GM19328 (cell line): ENCODE measurements around the gene SAP30L.
A peak's percentile ranks its signal among the peaks of the same experiment; 100 is the strongest.

Experiments used
- ATAC-seq: cut with Tn5 transposase; IDR thresholded peaks from one replicate; pipeline ENCODE4 v1.9.1; 2021; ENCODE audit warnings: mild to moderate bottlenecking, moderate library complexity; ENCODE audit not compliant: unreplicated experiment

SAP30L gene

GRCh38 chr5:154445422-154446194 is at the start of gene SAP30L:
Gene SAP30L (plus strand): TSS chr5:154445997. CDS start chr5:154446605, 608 bp downstream.
- peak; percentile 90 for ATAC-seq

GRCh38 chr5:154396128-154396527 is 49.7 kb upstream of the SAP30L start:
- no peak for ATAC-seq

GRCh38 chr5:154397652-154398406 is 48.0 kb upstream of the SAP30L start:
- ATAC-seq = no peak

GRCh38 chr5:154400678-154401077 is 45.1 kb upstream of the SAP30L start:
- no peak for ATAC-seq

GRCh38 chr5:154401355-154401754 is 44.4 kb upstream of the SAP30L start:
- no peak for ATAC-seq

GRCh38 chr5:154401931-154402330 is 43.9 kb upstream of the SAP30L start:
- ATAC-seq = no peak

- no peak for ATAC-seq
These were observed 43.2 kb upstream of the SAP30L start for GRCh38 chr5:154402611-154403010.

- no peak for ATAC-seq
These were observed 42.6 kb upstream of the SAP30L start for GRCh38 chr5:154403234-154403633.

- ATAC-seq = no peak
These were observed 41.9 kb upstream of the SAP30L start for GRCh38 chr5:154403776-154404387.

- ATAC-seq = peak; percentile 94
These were observed 40.6 kb upstream of the SAP30L start for GRCh38 chr5:154405078-154405792.

- no peak for ATAC-seq
These were observed 39.6 kb upstream of the SAP30L start for GRCh38 chr5:154406231-154406630.

GRCh38 chr5:154406826-154407225 is 39.0 kb upstream of the SAP30L start:
- ATAC-seq = no peak

GRCh38 chr5:154408811-154409210 is 37.0 kb upstream of the SAP30L start:
- ATAC-seq = no peak

- no peak for ATAC-seq
These were observed 36.5 kb upstream of the SAP30L start for GRCh38 chr5:154409230-154409840.

- no peak for ATAC-seq
These were observed 35.8 kb upstream of the SAP30L start for GRCh38 chr5:154410008-154410407.

- ATAC-seq = no peak
These were observed 35.0 kb upstream of the SAP30L start for GRCh38 chr5:154410786-154411185.

- no peak for ATAC-seq
These were observed 34.5 kb upstream of the SAP30L start for GRCh38 chr5:154411338-154411737.

- ATAC-seq = no peak
These were observed 33.5 kb upstream of the SAP30L start for GRCh38 chr5:154412316-154412715.

- no peak for ATAC-seq
These were observed 32.9 kb upstream of the SAP30L start for GRCh38 chr5:154412925-154413324.

- ATAC-seq = no peak
These were observed 30.7 kb upstream of the SAP30L start for GRCh38 chr5:154415114-154415513.

GRCh38 chr5:154418344-154418820 is 27.4 kb upstream of the SAP30L start:
- no peak for ATAC-seq
